ENCODE results near the gene MMGT1. TPM values are rescaled to one million over a fixed set of nuclear protein-coding genes. Genes with fewer than 3 reads are reported as not detected.
"Not testable (repeated sequence)": the region's sequence is repeated elsewhere in the genome, so short reads cannot be mapped to it uniquely, and the experiment has no call there.

The MMGT1 gene
- total RNA-seq, 1 donor from 2014 or later: 24.4 TPM

- no peak overlapping the region for H3K4me3 ChIP-seq (ENCODE audit: low read depth, low read length)
- H3K27me3 ChIP-seq (ENCODE audit: control insufficient read depth, insufficient read depth, low read length): no peaks in the 10 kb centered on the region
- H3K36me3 ChIP-seq (ENCODE audit: control insufficient read depth, insufficient read depth, low read length): no peaks in the 10 kb centered on the region
- DNase-seq (ENCODE audit: low read depth): no peak
- TF ChIP-seq CTCF (IDR thresholded peaks at IDR 0.05; ENCODE audit: insufficient read depth, low read length, poor library complexity, severe bottlenecking): no peak
Measured at GRCh38 chrX:135951291-135951690, 22.5 kb downstream of the MMGT1 start.

DNA sequence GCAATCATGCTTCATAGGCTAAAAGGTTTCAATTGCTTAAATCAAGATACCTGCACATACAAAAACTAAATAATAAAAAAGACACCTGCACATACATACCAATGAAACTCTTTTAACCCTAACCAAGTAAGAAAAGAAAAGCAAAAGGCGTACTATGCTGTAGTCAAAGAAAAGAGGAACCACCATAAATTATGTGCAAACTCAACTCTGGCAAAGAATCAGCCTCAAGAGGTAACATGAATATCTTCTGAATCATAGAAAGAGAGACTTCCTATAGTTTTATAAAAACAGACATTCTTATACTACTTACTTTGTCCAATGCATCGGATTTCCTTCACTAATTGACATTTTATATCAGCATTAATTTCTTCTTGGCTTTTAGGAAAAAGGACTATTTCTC, 29.3 kb downstream of the MMGT1 start:
- Histone ChIP-seq H3K4me3 (ENCODE audit: low read depth, low read length) (no peak overlapping the region), H3K27me3 (ENCODE audit: control insufficient read depth, insufficient read depth, low read length) (no peaks in the 10 kb centered on the region), H3K36me3 (ENCODE audit: control insufficient read depth, insufficient read depth, low read length) (no peaks in the 10 kb centered on the region)
- no peak for TF ChIP-seq CTCF (IDR thresholded peaks at IDR 0.05; ENCODE audit: insufficient read depth, low read length, poor library complexity, severe bottlenecking)
- no peak for DNase-seq (ENCODE audit: low read depth)

DNA sequence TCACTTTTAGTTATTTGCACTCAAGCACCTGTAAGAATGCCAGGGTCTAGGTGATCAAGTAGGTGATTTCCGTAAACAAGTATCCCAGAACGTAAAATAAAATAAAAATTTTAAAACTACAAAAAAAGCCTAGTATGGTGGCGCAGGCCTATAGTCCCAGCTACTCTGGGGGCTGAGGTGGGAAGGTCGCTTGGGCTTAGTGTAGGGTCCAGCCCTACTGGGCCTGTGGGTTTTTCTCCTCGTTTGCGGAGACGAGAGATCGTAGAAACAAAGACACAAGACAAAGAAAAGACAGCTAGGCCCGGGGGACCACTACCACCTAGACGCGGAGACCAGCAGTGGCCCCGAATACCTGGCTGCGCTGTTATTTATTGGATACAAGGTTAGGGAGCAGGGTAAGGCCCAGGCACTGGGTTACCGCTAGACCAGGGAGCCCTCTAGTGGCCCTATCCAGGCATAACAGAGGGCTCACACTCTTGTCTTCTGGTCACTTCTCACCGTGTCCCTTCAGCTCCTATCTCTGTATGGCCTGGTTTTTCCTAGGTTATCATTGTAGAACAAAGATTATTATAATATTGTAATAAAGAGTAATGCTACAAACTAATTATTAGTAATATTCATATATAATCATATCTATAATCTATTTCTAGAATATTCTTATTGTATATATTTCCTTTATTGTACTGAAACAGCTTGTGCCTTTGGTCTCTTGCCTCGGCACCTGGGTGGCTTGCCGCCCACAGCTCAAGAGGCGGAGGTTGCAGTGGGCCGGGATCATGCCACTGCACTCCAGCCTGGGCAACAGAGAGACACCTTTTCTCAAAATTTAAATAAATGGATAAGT, 41.9 kb downstream of the MMGT1 start:
- TF ChIP-seq CTCF (IDR thresholded peaks at IDR 0.05; ENCODE audit: insufficient read depth, low read length, poor library complexity, severe bottlenecking): peak; percentile 72
- Histone ChIP-seq H3K27me3 (ENCODE audit: control insufficient read depth, insufficient read depth, low read length) (no peaks in the 10 kb centered on the region), H3K4me3 (ENCODE audit: low read depth, low read length) (no peak overlapping the region), H3K36me3 (ENCODE audit: control insufficient read depth, insufficient read depth, low read length) (no peaks in the 10 kb centered on the region)
- DNase-seq (ENCODE audit: low read depth): no peak

DNA sequence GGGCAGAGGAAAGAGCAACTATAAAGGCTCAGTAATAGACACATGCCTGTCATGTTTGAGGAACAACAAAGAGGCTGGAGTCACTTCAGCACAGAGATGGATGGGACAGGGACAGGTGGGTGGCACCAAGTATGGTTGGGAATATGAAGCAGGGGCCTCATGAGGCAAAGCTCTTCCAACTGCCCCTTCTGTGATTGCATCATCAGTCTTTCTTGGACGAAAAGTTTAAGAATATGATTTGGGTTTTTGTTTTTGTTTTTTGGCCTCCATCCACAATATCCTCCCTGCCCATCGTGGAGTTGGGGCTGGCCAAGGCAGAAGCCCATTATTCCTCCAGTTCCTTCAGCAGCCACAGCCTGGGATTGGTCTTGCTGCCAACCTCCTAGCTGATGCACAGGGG, 45.9 kb downstream of the MMGT1 start:
- no peak for DNase-seq (ENCODE audit: low read depth)
- Histone ChIP-seq H3K4me3 (ENCODE audit: low read depth, low read length) (no peak overlapping the region), H3K36me3 (ENCODE audit: control insufficient read depth, insufficient read depth, low read length) (no peaks in the 10 kb centered on the region), H3K27me3 (ENCODE audit: control insufficient read depth, insufficient read depth, low read length) (no peaks in the 10 kb centered on the region)
- no peak for TF ChIP-seq CTCF (IDR thresholded peaks at IDR 0.05; ENCODE audit: insufficient read depth, low read length, poor library complexity, severe bottlenecking)

DNA sequence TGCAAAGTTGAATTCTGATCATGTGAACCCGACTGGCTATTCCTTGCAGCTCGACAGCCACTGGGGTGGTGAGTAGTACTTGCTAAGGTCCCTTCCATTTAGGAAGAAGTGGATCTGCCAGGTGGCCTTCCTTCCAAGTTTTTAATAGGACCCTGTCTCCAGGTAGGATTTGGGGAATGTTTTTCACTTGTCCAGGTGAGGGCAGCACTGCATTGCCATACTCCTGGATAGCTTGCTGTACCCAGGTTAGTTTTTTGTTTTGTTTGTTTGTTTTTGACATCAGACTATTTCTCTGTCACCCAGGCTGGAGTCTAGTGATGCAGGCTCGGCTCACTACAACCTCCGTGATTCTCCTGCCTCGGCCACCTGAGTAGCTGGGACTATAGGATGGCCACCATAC, 50.4 kb downstream of the MMGT1 start:
- Histone ChIP-seq H3K27me3 (ENCODE audit: control insufficient read depth, insufficient read depth, low read length) (no peaks in the 10 kb centered on the region), H3K36me3 (ENCODE audit: control insufficient read depth, insufficient read depth, low read length) (no peaks in the 10 kb centered on the region), H3K4me3 (ENCODE audit: low read depth, low read length) (no peak overlapping the region)
- DNase-seq (ENCODE audit: low read depth): no peak
- peak; percentile 11 for TF ChIP-seq CTCF (IDR thresholded peaks at IDR 0.05; ENCODE audit: insufficient read depth, low read length, poor library complexity, severe bottlenecking)

- not testable (repeated sequence) for H3K4me3 ChIP-seq (ENCODE audit: low read depth, low read length); H3K36me3 ChIP-seq (ENCODE audit: control insufficient read depth, insufficient read depth, low read length); H3K27me3 ChIP-seq (ENCODE audit: control insufficient read depth, insufficient read depth, low read length)
Measured at GRCh38 chrX:135920516-135920915, 53.3 kb downstream of the MMGT1 start.

More at GRCh38 chrX:135920516-135920915, 53.3 kb downstream of the MMGT1 start:
- DNase-seq (ENCODE audit: low read depth): not testable (repeated sequence)

All from kidney epithelial cell (primary cell).